Osteocyte (in vitro differentiated cells): Measurements from ENCODE around the gene MIER2. TPM values are rescaled to one million over a fixed set of nuclear protein-coding genes. Genes with fewer than 3 reads are reported as not detected.

Experiments
- DNase-seq: peaks from one replicate; pipeline ENCODE4 v3.0.0; 2021; ENCODE audit warnings: mixed read lengths; ENCODE audit not compliant: unreplicated experiment; ENCODE audit errors: extremely low spot score
- H3K27ac Mint-ChIP-seq: one replicate; pipeline ENCODE4 v1.8.0; 2021; ENCODE audit warnings: mild to moderate bottlenecking, mixed read lengths; ENCODE audit not compliant: unreplicated experiment
- H3K27me3 Mint-ChIP-seq: one replicate; pipeline ENCODE4 v1.8.0; 2021; ENCODE audit warnings: mixed read lengths; ENCODE audit not compliant: unreplicated experiment
- H3K36me3 Mint-ChIP-seq: one replicate; pipeline ENCODE4 v1.8.0; 2021; ENCODE audit warnings: mixed read lengths; ENCODE audit not compliant: unreplicated experiment
- H3K4me1 Mint-ChIP-seq: one replicate; pipeline ENCODE4 v1.8.0; 2021; ENCODE audit warnings: mixed read lengths; ENCODE audit not compliant: unreplicated experiment
- H3K4me3 Mint-ChIP-seq: one replicate; pipeline ENCODE4 v1.8.0; 2021; ENCODE audit warnings: mild to moderate bottlenecking, moderate library complexity, mixed read lengths; ENCODE audit not compliant: unreplicated experiment
- H3K9me3 Mint-ChIP-seq: one replicate; pipeline ENCODE4 v1.8.0; 2021; ENCODE audit warnings: mixed read lengths; ENCODE audit not compliant: unreplicated experiment
- CTCF ChIP-seq: fragments of 200-600 bp; sonication (generic); IDR thresholded peaks from 2 replicates; pipeline ENCODE4 v1.5.0; 2021; ENCODE audit warnings: antibody characterized with exemption, mild to moderate bottlenecking, moderate library complexity
- total RNA-seq: library from RNA; stranded (reverse); gene quantifications from 2 replicates; pipeline ENCODE4 v1.2.1, GENCODE V29; 2021

Gene MIER2
- total RNA-seq, 1 donor from 2014 or later: 31.6 TPM

DNA sequence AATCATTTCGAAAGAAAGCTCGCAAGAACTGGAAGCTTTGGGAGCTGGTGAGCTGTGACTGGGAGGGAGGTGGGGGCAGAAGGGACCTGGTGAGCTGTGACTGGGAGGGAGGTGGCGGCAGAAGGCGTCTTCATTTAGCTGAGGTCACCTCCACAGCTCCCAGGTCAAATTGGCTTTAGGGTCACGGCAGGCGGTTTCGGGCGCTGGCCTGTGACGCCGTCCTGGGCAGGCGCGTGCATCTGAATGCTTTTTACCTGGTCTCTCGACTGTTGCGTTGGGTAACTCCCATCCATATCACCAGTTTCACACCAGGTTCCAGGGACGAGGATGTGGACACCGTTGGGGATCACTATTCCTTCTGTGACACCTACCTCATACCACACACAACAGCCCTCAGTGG, 35.2 kb upstream of the MIER2 start:
- no peak overlapping the region for H3K27ac Mint-ChIP-seq
- TF ChIP-seq CTCF: no peak
- H3K4me3 Mint-ChIP-seq: no peak overlapping the region
- DNase-seq: no peak
- no peaks in the 10 kb centered on the region for H3K9me3 Mint-ChIP-seq
- peaks cover 2% of the 10 kb centered on the region for H3K4me1 Mint-ChIP-seq
- H3K36me3 Mint-ChIP-seq: no peaks in the 10 kb centered on the region
- H3K27me3 Mint-ChIP-seq: peaks cover 17% of the 10 kb centered on the region

GRCh38 chr19:378706-379105, 34.1 kb upstream of the MIER2 start:
- TF ChIP-seq CTCF: no peak
- H3K27me3 Mint-ChIP-seq: peaks cover 10% of the 10 kb centered on the region
- peaks cover 2% of the 10 kb centered on the region for H3K4me1 Mint-ChIP-seq
- H3K27ac Mint-ChIP-seq: no peak overlapping the region
- H3K36me3 Mint-ChIP-seq: no peaks in the 10 kb centered on the region
- H3K9me3 Mint-ChIP-seq: no peaks in the 10 kb centered on the region
- no peak for DNase-seq
- H3K4me3 Mint-ChIP-seq: no peak overlapping the region

DNA sequence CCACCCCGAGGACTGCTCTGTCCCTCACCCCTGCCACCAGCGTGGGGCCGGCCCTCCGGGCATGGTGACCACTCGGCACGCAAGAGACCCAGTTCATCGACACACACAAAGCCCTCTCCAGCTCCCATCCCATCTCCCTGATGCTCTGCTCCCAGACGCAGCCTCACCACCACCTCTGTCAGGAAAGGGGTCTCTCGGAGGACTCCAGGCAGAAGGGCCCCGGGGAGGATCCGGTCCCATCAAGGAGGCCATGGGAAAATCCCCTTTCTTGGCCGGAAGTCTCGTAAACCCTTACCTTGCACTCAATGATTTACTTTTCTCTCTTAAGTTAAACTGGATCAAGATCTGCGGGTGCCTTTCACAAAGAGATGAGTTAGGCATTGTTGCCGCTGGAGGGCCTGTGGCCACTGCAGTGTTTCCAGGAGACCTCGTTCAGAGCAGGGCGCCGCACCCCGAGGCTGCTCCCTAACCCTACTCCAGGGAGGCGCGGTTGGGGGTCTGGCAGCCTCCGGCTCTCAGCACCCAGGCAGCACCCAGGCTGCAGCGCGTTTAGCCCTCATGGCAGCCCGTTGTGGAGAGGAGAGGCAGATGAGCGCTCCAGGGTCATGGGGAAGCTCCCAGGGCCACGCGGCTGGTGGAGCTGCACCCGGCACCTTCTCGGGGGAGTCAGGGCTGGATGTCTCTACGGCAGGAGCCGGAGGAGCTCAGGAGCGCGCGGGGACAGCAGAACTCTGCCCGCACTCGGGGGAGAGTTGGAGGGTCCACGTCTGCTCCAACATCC, 33.4 kb upstream of the MIER2 start:
- DNase-seq: no peak
- no peak overlapping the region for H3K27ac Mint-ChIP-seq
- no peaks in the 10 kb centered on the region for H3K9me3 Mint-ChIP-seq
- no peak overlapping the region for H3K4me3 Mint-ChIP-seq
- no peaks in the 10 kb centered on the region for H3K36me3 Mint-ChIP-seq
- peaks cover 2% of the 10 kb centered on the region for H3K4me1 Mint-ChIP-seq
- no peak for TF ChIP-seq CTCF
- H3K27me3 Mint-ChIP-seq: peaks cover 7% of the 10 kb centered on the region

GRCh38 chr19:376111-376470, 31.5 kb upstream of the MIER2 start:
- no peaks in the 10 kb centered on the region for H3K9me3 Mint-ChIP-seq
- DNase-seq: no peak
- H3K4me3 Mint-ChIP-seq: no peak overlapping the region
- no peaks in the 10 kb centered on the region for H3K36me3 Mint-ChIP-seq
- H3K4me1 Mint-ChIP-seq: peaks cover 4% of the 10 kb centered on the region
- TF ChIP-seq CTCF: no peak
- peaks cover 21% of the 10 kb centered on the region for H3K27me3 Mint-ChIP-seq
- no peak overlapping the region for H3K27ac Mint-ChIP-seq

GRCh38 chr19:375395-376110, 31.0 kb upstream of the MIER2 start:
- no peak for TF ChIP-seq CTCF
- no peaks in the 10 kb centered on the region for H3K9me3 Mint-ChIP-seq
- peak; percentile 81 for DNase-seq
- H3K36me3 Mint-ChIP-seq: no peaks in the 10 kb centered on the region
- peaks cover 23% of the 10 kb centered on the region for H3K27me3 Mint-ChIP-seq
- H3K27ac Mint-ChIP-seq: no peak overlapping the region
- H3K4me3 Mint-ChIP-seq: no peak overlapping the region
- H3K4me1 Mint-ChIP-seq: peaks cover 4% of the 10 kb centered on the region
